ENCODE measurements around the gene CYSTM1.
A peak's percentile ranks its signal among the peaks of the same experiment; 100 is the strongest.
"Not testable (repeated sequence)": the region's sequence is repeated elsewhere in the genome, so short reads cannot be mapped to it uniquely, and the experiment has no call there.

The CYSTM1 gene

GRCh38 chr5:140148508-140148907 is 26.5 kb upstream of the CYSTM1 start:
- no peak for DNase-seq (ENCODE audit: insufficient read length, low spot score)

GRCh38 chr5:140150201-140150600 is 24.8 kb upstream of the CYSTM1 start:
- no peak for DNase-seq (ENCODE audit: insufficient read length, low spot score)
- no peak for FAIRE-seq

More at GRCh38 chr5:140148508-140148907, 26.5 kb upstream of the CYSTM1 start:
- no peak for FAIRE-seq

- no peak for DNase-seq (ENCODE audit: insufficient read length, low spot score)
Observed at GRCh38 chr5:140151144-140152021, 23.6 kb upstream of the CYSTM1 start.

DNA sequence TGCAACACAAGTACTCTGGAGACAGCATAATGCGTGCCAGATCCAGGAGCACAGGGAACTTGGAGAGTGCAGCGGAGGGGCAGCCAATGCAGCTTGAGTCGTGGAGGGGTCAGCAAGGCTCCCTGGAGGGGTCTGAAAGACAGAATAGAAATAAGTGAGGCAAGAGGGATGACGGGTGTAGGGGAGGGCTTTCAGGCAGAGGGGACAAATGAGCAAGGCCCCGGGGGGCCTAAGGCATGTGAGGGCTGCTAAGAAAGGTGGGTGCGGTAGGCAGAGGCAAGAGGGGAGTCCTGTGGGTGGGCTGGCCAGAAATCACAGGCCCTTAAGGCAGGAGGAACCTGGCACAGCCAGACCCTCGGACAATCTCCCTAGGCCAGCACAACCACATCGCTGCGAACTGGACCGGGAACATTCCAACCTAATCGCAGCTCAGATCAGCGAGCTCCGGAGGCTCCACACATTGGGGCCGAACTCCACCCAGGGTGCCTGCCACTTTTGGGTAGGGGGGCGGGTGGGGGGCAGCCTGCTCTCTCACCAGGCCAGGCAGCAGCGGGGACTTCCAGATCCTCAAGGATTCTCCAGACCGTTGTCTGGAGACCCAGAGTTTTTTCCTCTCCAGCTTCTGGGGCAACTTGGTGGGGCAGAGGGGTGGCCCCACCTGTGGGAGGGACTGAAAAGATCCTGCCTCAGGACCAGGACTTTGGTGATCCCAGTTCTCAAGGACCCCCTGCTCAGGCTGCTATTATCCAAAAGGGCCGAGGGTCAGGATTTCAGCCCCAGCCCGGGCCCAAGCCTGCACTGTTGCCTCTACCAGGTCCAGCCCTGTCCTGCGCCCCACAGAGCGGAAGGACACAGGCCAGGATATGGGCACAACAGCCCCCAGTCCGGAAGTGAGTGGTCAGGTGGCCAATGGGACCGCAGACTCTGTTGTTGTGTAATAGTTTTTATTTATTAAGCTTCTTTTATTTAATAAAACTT is 22.7 kb upstream of the CYSTM1 start:
- FAIRE-seq = no peak
- no peak for DNase-seq (ENCODE audit: insufficient read length, low spot score)

More at GRCh38 chr5:140151144-140152021, 23.6 kb upstream of the CYSTM1 start:
- no peak for FAIRE-seq

GRCh38 chr5:140153255-140153654 is 21.7 kb upstream of the CYSTM1 start:
- DNase-seq (ENCODE audit: insufficient read length, low spot score) (no peak), FAIRE-seq (no peak)

DNA sequence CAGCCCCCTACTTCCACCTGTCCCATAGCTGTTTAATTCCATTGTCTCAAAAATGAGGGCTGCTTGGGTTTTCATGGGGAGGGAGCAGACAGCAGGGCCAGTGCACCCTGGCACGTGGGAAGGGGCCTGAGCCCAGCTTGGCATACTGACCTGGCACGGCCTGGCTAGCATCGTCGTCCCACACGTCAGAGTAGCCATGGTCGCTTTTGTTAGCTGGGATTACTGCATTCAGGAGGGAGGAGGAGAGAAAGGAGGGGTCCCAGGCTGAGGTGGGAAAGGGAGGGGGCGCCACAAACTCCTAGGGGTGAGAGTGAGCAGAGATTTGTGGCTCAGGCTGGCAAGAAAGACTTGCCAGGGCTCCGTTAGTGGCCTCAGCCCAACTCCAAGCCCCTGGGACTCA is 21.1 kb upstream of the CYSTM1 start:
- FAIRE-seq (no peak), DNase-seq (ENCODE audit: insufficient read length, low spot score) (no peak)

DNA sequence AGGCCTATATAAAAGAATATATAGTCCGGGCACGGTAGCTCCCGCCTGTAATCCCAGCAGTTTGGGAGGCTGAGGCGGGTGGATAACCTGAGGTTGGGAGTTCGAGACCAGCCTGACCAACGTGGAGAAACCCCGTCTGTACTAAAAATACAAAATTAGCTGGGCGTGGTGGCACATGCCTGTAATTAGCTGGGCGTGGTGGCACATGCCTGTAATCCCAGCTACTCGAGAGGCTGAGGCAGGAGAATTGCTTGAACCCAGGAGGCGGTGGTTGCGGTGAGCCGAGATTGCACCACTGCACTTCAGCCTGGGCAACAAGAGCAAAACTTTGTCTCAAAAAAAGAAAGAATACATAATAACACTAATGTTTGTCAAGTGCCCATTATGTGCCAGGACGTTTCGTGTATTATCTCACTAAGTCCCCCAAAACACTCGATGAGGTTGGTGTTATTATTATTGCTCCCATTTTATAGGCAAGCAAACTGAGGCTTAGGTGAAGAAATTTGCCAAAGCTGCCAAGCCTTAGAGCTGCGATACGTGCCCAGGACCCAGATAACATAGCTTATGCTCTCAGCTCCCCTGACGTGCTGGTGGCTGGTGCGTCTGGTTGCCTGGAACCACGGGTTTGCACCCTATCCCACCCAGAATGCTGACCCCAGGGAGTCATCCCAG is 20.1 kb upstream of the CYSTM1 start:
- DNase-seq (ENCODE audit: insufficient read length, low spot score); FAIRE-seq: not testable (repeated sequence)

- FAIRE-seq (peak; percentile 94), DNase-seq (ENCODE audit: insufficient read length, low spot score) (peak; percentile 81)
Observed at GRCh38 chr5:140157032-140157781, 17.8 kb upstream of the CYSTM1 start.

DNA sequence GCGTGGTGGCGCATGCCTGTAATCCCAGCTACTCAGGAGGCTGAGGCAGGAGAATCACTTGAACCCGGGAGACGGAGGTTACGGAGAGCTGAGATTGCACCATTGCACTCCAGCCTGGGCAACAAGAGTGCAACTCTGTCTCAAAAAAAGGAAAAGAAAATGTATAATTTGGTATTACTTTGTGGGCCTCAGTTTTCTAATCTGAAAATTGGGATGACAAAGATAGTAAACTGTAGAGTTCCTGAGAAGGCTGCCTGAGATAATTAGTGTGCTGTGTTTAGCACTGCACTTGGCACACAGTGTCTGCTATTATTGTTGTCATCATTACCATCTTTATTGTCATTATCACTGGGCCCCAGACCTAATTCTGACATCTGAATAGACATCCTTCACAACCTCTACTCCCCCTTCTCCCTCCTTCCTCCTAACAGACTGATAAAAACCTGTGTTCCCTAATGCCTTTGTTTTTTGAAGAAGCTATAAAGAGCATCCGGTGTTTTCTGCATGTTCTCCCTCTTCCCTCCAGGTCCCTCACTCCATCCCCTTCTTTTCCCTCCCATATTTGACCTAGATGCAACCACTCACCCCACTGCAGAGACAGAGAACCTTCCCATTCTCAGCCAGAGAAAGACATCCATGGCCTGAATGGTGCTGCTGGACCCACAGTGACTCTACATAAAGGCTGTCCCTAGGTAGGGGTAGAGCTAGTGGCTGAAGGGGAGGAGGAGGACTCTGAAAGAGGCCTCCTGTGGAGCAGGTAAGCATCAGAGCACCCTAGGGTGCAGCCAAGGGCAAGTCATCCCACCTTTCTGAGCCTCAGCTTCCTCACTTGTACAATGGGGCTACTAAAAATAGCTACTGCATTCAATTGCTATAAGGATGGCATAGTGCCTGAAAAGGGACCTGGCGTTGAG is 15.7 kb upstream of the CYSTM1 start:
- FAIRE-seq = no peak

DNA sequence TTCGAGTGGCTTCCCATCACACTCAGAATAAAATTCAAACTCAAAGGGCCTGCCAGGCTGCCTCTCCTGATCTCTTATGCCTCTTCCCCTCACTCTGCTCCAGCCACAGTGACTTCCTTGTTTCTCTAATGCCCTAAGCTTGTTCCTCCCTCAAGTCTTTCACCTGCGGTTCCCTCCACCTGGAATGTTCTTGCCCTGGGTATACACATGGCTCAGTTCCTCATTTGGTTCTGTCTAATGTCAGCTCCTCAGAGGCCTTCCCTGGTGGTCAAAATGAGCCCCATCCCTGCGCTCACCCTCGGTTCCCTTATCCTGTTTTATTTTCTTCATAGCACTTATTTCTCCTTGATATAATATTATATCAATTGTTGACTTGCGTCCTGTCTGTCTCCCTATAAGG is 12.7 kb upstream of the CYSTM1 start:
- FAIRE-seq (no peak), DNase-seq (ENCODE audit: insufficient read length, low spot score) (no peak)

More for the DNA sequence above, 15.7 kb upstream of the CYSTM1 start:
- no peak for DNase-seq (ENCODE audit: insufficient read length, low spot score)

DNA sequence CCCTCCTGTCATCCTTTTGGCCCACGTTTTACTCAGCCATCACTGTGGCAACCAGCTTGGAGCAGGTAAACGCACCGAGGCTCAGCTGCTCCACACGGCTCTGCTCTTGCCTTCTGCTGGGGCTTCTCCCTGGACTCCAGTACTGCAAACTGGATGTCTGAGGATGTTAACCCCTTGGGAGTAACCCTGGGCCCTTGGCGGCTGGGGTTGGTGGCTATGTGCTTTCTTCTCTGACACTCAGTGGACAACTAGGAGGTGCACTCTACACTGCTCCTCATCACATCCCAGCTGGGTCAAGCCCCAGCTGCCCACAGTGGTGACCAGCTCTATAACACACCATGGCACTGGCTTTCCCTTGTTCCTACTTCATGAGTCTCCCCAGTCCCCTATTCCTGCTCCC is 12.2 kb upstream of the CYSTM1 start:
- FAIRE-seq (no peak), DNase-seq (ENCODE audit: insufficient read length, low spot score) (no peak)

DNA sequence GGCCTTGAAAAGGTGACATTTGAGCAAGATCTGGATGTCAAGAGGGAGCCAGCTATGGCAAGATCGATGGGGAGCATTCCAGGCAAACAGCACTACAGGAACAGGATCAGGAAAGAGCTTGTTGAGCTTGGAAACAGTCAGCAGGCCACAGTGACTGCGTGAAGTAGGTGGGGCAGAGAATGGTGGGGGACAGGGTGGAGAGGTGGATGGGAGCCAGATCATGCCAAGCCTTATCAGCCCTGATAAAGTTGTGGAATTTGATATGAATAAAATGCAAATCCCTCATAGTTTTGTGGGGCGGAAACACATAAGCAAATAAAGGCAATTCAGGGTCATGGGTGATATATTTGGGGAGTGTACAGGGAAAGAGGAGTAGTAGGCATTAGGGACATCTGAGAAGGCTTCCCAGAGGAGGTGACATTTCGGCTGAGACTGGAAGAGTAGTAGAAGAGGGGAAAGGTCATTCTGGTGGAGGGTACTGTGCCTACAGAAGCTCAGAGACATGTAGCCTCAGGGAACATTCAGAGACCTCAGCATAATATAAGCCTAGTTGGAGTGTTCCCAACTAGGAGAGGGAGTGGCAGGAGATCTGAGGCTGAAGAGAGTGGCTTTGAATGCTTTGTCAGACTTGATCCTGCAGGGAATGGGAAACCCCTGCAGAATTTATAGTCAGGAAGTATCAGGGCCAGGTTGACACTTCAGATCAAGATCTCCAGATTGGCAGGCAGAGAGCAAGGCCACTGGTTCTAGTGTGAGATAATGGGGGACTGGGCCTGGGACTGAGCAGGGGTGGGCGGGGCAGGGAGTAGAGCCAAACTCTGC is 9.7 kb upstream of the CYSTM1 start:
- FAIRE-seq (no peak), DNase-seq (ENCODE audit: insufficient read length, low spot score) (no peak)

GRCh38 chr5:140165923-140166270 is 9.1 kb upstream of the CYSTM1 start:
- DNase-seq (ENCODE audit: insufficient read length, low spot score) (no peak), FAIRE-seq (no peak)

GRCh38 chr5:140166911-140167310 is 8.1 kb upstream of the CYSTM1 start:
- DNase-seq (ENCODE audit: insufficient read length, low spot score) = no peak
- FAIRE-seq = no peak

DNA sequence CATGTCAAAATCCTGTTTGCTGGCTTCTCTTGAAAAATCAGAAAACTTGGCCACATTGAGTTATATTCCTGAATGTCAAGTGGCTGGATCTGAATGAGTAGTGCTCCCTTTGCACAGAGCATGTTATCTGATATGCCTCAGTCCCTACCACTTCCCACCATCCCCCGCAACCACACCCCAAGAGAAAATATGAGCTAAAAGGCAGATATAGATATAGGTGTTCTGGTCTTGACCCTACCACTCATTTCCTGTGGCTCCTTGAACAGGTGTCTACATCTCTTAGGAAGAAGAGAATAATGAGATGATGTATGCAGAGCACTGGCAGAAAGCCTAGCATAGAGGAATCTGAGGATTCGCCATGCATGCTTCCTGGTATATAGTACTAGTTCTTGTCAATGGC is 6.6 kb upstream of the CYSTM1 start:
- DNase-seq (ENCODE audit: insufficient read length, low spot score) (no peak), FAIRE-seq (no peak)

DNA sequence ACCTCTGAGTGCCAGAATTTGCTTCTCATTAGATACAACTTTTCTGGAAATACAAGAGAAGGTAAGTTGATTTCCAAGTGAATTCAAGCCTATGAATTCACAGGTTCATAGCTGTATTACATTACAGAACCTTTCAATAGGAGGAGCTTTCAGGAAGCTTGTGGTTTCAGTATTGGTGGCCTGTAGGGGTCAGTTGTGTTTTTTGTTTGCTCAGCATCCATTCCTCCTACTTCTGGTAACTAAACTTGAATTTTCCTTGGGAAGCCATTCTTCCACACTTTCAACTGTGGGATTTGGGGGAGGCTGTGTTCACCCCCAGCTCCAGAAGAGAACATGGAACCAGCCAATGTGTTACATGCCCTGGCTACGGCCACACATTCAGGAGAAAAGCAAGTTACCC is 5.6 kb upstream of the CYSTM1 start:
- DNase-seq (ENCODE audit: insufficient read length, low spot score) (no peak), FAIRE-seq (peak; percentile 31)

- FAIRE-seq (no peak), DNase-seq (ENCODE audit: insufficient read length, low spot score) (no peak)
Observed at GRCh38 chr5:140172483-140172882, 2.5 kb upstream of the CYSTM1 start.

DNA sequence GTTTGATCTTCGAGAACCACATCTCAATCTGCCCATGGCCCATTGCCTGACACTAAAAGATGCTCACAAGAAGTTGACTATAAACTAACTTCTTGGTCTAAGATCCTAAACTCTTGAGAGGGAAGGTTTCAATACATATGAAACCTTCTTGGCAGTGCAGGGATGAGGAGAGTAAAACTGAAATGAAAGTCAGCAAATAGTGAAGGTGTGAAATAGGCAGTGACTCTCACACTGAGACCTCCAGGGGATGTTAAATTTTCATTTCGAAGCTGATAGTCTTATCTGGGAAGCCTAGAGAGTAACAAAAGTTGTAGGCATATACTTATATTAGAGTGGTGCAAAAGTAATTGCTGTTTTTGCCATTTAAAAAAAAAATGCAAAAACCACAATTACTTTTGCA is 974 bp upstream of the CYSTM1 start:
- no peak for DNase-seq (ENCODE audit: insufficient read length, low spot score)

More for the DNA sequence above, 974 bp upstream of the CYSTM1 start:
- FAIRE-seq = no peak
